Sciatic nerve (tissue), 2 donors: Measurements from ENCODE around the gene IRF9. TPM values are rescaled to one million over a fixed set of nuclear protein-coding genes. Genes with fewer than 3 reads are reported as not detected.

ENCODE experiments used
- ATAC-seq: fragments of 200-7000 bp; cut with Tn5 transposase; one replicate; pipeline ENCODE4 v1.9.1; 2020; ENCODE audit warnings: mild to moderate bottlenecking, moderate library complexity
- DNase-seq: peaks from one replicate; pipeline ENCODE4 v3.0.0-alpha.2; 2020; ENCODE audit warnings: low spot score
- intact Hi-C: fragments of 100-400 bp; cut with DNase I; formaldehyde crosslinking; loops from one replicate; pipeline ENCODE4 v1.14.2; 2022
- total RNA-seq: library from RNA; stranded (reverse); fragmentation: NEBNext Ultra II Directional; extraction: Animal tissue kit (Norgen Biotek cat#: 25700); gene quantifications from one replicate; pipeline ENCODE4 v1.2.1, GENCODE V29; 2021
- donor health status: DM: no; HTN: no; CAD: no.
- donor health status: DM: no; HTN: no; CAD: no.

Gene IRF9
- total RNA-seq, 1 donor from 2014 or later, result 107 TPM

GRCh38 chr14:24145690-24146452 is 15.2 kb upstream of the IRF9 start:
- ATAC-seq (no peak), DNase-seq (no peak)
- intact Hi-C loops, result no loop called here

- peak; percentile 91 for ATAC-seq
- peak; percentile 95 for DNase-seq
- intact Hi-C loops, result no loop called here
Observed at GRCh38 chr14:24146453-24146977, 14.6 kb upstream of the IRF9 start, which contains the start of gene PSME2. TSS of gene PSME2 (minus strand) at chr14:24146610. CDS start at chr14:24146581, 29 bp downstream.

DNA sequence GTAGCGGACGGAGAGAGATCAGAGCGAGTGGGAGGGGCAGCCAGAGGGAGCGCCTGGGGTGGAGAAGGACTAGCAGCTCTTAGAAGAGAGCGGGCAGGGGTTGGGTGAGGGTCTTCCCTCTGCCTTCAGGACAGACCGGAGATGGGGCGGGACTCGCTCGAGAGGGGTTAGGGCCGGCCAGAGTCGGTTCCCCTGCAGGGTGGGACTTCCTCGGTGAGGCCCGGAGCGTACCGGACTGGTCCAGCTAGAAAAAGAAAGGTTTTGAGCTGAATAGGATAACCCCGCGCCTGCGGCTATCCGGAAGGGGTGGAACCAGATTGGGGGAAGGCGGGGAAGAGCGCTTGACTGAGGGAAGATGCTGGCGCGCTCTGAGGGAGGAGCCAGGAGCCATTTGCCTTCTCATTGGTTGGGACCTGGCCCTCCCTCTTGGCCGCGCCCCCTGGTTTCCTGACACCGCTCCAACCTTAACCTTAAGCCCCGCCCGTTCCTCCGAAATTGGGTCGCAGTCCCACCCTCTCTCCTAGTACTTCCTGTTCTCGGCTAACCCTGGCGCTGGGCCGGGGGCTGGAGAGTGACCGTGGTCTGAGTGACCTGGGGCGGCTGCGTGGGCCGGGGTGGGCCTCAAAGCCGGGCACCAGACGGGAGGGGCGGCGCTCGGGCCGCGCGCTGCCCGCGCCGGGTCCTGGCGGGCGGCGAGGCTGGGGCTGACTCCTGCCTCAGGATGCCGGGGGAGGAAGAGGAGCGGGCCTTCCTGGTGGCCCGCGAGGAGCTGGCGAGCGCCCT is 13.9 kb upstream of the IRF9 start, which contains the start of gene RNF31:
Gene RNF31 (plus strand): TSS at position 521 of the 783 bp plus-strand sequence. CDS start 201 bp downstream, at position 722.
- intact Hi-C loops, result no loop called here
- DNase-seq, result peak; percentile 99
- peak; percentile 97 for ATAC-seq

- ATAC-seq (no peak), DNase-seq (no peak)
- intact Hi-C loops, result no loop called here
Observed at GRCh38 chr14:24147761-24148428, 13.2 kb upstream of the IRF9 start.

- DNase-seq (no peak), ATAC-seq (no peak)
- intact Hi-C loops, result no loop called here
Observed at GRCh38 chr14:24149302-24149969, 11.6 kb upstream of the IRF9 start.

DNA sequence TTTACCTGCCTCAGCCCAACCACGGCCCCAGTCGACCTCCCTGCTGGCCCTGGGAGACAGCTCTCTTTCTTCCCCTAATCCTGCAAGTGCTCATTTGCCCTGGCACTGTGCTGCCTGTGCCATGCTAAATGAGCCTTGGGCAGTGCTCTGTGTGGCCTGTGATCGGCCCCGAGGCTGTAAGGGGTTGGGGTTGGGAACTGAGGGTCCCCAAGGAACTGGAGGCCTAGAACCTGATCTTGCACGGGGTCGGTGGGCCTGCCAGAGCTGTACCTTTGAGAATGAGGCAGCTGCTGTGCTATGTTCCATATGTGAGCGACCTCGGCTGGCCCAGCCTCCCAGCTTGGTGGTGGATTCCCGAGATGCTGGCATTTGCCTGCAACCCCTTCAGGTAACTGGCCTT is 11.0 kb upstream of the IRF9 start:
- no peak for ATAC-seq
- intact Hi-C loops, result no loop called here
- no peak for DNase-seq

DNA sequence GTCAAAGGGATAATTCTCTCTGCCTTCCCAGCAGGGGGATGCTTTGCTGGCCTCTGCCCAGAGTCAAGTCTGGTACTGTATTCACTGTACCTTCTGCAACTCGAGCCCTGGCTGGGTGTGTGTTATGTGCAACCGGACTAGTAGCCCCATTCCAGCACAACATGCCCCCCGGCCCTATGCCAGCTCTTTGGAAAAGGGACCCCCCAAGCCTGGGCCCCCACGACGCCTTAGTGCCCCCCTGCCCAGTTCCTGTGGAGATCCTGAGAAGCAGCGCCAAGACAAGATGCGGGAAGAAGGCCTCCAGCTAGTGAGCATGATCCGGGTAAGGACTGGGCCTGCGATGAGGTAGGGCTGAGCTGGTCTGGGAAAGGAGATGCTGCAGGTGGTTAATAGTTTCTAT is 10.5 kb upstream of the IRF9 start:
- ATAC-seq (no peak), DNase-seq (no peak)
- intact Hi-C loops, result no loop called here

GRCh38 chr14:24150993-24151392 is 10.1 kb upstream of the IRF9 start:
- DNase-seq (no peak), ATAC-seq (no peak)
- intact Hi-C loops, result no loop called here

- ATAC-seq (no peak), DNase-seq (no peak)
- intact Hi-C loops, result no loop called here
Observed at GRCh38 chr14:24151404-24152080, 9.5 kb upstream of the IRF9 start.

DNA sequence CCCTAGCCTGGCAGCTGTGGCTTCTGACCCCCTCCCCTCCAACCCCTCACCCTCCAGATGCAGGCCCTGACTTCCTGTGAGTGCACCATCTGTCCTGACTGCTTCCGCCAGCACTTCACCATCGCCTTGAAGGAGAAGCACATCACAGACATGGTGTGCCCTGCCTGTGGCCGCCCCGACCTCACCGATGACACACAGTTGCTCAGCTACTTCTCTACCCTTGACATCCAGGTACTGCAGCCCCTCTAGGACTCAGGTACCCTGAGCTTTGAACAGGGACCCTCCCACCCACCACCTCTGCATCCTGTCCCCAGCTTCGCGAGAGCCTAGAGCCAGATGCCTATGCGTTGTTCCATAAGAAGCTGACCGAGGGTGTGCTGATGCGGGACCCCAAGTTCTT is 6.0 kb upstream of the IRF9 start:
- intact Hi-C loops, result no loop called here
- ATAC-seq, result no peak
- DNase-seq, result no peak

- no peak for DNase-seq
- intact Hi-C loops, result no loop called here
- no peak for ATAC-seq
Observed at GRCh38 chr14:24156840-24157239, 4.2 kb upstream of the IRF9 start.

DNA sequence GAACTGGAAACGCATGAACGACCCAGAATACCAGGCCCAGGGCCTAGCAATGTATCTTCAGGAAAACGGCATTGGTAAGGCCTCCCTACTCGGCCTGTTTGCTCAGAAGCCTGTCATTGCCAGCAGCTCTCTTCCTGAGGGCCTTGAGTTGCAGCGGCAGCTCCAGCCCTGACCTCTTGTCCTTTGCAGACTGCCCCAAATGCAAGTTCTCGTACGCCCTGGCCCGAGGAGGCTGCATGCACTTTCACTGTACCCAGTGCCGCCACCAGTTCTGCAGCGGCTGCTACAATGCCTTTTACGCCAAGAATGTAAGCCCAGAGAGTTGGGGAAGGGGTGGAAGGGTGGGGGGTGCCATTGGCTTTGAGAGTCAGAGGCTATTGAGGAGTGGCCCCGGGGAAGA is 3.7 kb upstream of the IRF9 start:
- no peak for DNase-seq
- no peak for ATAC-seq
- intact Hi-C loops, result no loop called here

DNA sequence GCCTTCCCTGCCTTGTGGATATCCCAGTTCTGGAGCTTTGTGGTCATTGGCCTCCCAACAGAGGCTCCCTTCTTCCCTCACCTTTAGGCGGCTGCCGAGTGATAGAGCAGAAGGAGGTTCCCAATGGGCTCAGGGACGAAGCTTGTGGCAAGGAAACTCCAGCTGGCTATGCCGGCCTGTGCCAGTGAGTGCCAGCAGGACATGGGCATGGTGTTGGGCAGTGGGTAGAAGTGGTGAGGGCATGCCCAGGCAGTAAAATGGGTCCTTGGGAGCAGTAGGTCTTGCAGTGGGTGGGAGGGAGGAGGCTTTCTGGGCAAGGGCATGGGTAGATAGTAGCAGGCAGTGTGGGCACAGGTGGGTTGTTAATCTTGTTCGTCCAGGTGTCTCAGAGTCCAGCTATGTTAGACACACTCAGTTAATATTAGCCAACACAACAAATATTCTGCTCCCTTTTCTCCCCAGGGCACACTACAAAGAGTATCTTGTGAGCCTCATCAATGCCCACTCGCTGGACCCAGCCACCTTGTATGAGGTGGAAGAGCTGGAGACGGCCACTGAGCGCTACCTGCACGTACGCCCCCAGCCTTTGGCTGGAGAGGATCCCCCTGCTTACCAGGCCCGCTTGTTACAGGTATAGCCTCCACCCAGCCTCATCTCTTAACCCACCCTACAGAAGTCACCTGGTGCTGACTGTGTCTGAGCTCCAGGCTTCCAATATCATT is 1.1 kb upstream of the IRF9 start:
- ATAC-seq (no peak), DNase-seq (no peak)
- intact Hi-C loops, result no loop called here

DNA sequence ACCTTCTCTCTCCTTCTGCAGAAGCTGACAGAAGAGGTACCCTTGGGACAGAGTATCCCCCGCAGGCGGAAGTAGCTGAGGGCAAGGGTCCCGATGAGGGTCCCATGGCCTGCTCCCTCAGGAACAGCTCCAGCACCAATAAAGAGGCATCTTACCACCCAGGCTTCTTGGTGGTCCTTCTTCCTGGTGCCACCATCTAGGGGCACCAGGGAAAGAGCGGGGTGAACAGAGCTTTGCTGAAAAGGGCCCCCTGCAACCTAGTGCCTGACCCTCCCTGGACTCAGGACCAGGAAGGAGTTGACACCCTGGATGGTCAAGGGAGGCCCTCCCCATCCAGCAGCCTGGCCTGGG is 591 bp upstream of the IRF9 start:
- intact Hi-C loops, result no loop called here
- ATAC-seq (peak; percentile 23), DNase-seq (no peak)

GRCh38 chr14:24162093-24162492 is 1.0 kb downstream of the IRF9 start:
- intact Hi-C loops, result no loop called here
- ATAC-seq (peak; percentile 1), DNase-seq (no peak)

- intact Hi-C loops, result no loop called here
- ATAC-seq, result no peak
Observed at GRCh38 chr14:24164518-24164991, 3.5 kb downstream of the IRF9 start.

DNA sequence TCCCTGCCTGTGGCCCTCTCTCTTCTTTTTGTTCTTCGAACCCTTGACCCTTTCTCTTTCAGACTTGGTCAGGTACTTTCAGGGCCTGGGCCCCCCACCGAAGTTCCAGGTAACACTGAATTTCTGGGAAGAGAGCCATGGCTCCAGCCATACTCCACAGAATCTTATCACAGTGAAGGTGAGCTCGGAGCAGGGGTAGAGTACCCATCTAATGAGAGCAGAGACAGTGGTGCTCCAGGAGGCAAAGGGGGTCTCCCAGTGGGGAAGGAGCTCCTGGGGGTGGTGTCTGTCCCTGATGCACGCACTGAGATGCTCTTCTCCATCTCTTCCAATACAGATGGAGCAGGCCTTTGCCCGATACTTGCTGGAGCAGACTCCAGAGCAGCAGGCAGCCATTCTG is 4.7 kb downstream of the IRF9 start:
- ATAC-seq, result no peak
- DNase-seq, result no peak
- intact Hi-C loops, result no loop called here

More at GRCh38 chr14:24164518-24164991, 3.5 kb downstream of the IRF9 start:
- no peak for DNase-seq
